A673 (cell line): ENCODE measurements around the gene CCDC170. TPM values are rescaled to one million over a fixed set of nuclear protein-coding genes. Genes with fewer than 3 reads are reported as not detected.

Source experiments
- BruUV-seq: library from RNA; stranded (reverse); fragments of 400-500 nt; replicated peaks from 2 replicates; lab custom pipeline; 2021; lab: Mats Ljungman, UMichigan
- CTCF ChIA-PET: fragments of 300-600 bp; sonication (Branson Sonifier 250); formaldehyde crosslinking; loops from one replicate; lab custom pipeline; 2022; ENCODE audit warnings: antibody characterized with exemption; lab: Charles Lee
- POLR2A ChIA-PET: fragments of 300-600 bp; sonication (Branson Sonifier 250); formaldehyde crosslinking; loops from one replicate; lab custom pipeline; 2022; ENCODE audit warnings: antibody characterized with exemption; ENCODE audit not compliant: low non-redundant PET; lab: Charles Lee
- DNase-seq: peaks from one replicate; pipeline ENCODE4 v3.0.0-alpha.2; 2015; ENCODE audit warnings: low spot score
- H3K27ac ChIP-seq: fragments of 200-600 bp; sonication (generic); 2 replicates; pipeline ENCODE4 v1.5.1; 2016; ENCODE audit warnings: mixed run types, low read depth, mild to moderate bottlenecking, mixed read lengths, antibody characterized with exemption, low read length; ENCODE audit not compliant: poor library complexity, severe bottlenecking
- H3K27me3 ChIP-seq: fragments of 200-600 bp; sonication (generic); replicated peaks from 2 replicates; pipeline ENCODE4 v1.6.1; 2017; ENCODE audit warnings: mixed run types, low read depth, mild to moderate bottlenecking, mixed read lengths, antibody characterized with exemption, low read length; ENCODE audit not compliant: insufficient read depth, poor library complexity
- H3K36me3 ChIP-seq: fragments of 200-600 bp; sonication (generic); 2 replicates; pipeline ENCODE4 v1.6.1; 2016; ENCODE audit warnings: mixed run types, mild to moderate bottlenecking, mixed read lengths, antibody characterized with exemption, low read length; ENCODE audit not compliant: insufficient read depth, poor library complexity, severe bottlenecking
- H3K4me1 ChIP-seq: fragments of 200-600 bp; sonication (generic); 2 replicates; pipeline ENCODE4 v1.6.1; 2017; ENCODE audit warnings: mixed run types, mild to moderate bottlenecking, mixed read lengths, antibody characterized with exemption, low read length; ENCODE audit not compliant: insufficient read depth, poor library complexity, severe bottlenecking
- H3K4me3 ChIP-seq: fragments of 200-600 bp; sonication (generic); 2 replicates; pipeline ENCODE4 v1.5.1; 2016; ENCODE audit warnings: low read depth, mixed run types, mild to moderate bottlenecking, mixed read lengths, low read length; ENCODE audit not compliant: poor library complexity, severe bottlenecking
- H3K9me3 ChIP-seq: fragments of 200-600 bp; sonication (generic); 2 replicates; pipeline ENCODE4 v1.6.1; 2016; ENCODE audit warnings: mixed run types, low read depth, mild to moderate bottlenecking, mixed read lengths, antibody characterized with exemption, low read length; ENCODE audit not compliant: poor library complexity, severe bottlenecking
- EZH2 ChIP-seq: fragments of 200-600 bp; sonication (generic); IDR thresholded peaks from 2 replicates; pipeline ENCODE4 v1.6.1; 2017; ENCODE audit warnings: borderline replicate concordance, low read depth, mild to moderate bottlenecking, mixed read lengths, antibody characterized with exemption, low read length; ENCODE audit not compliant: poor library complexity, severe bottlenecking
- intact Hi-C: fragments of 100-400 bp; cut with micrococcal nuclease; formaldehyde crosslinking; loops from one replicate; pipeline ENCODE4 v1.10.0; 2022; ENCODE audit not compliant: unreplicated experiment
- total RNA-seq: library from RNA; stranded (reverse); gene quantifications from 2 replicates; pipeline ENCODE4 v1.2.3, GENCODE V29; 2021
- TF ChIP-seq, protein P1 (sequence below): fragments of 300-800, 200-600 bp; sonication (generic); conservative IDR thresholded peaks from 2 replicates; pipeline ENCODE4 v1.5.1; 2017; ENCODE audit warnings: low read depth, mild to moderate bottlenecking, antibody characterized with exemption, low read length, moderate library complexity, mixed read lengths

Gene CCDC170
- total RNA-seq, 1 experiment from 2014 or later, result 0.17 TPM

DNA sequence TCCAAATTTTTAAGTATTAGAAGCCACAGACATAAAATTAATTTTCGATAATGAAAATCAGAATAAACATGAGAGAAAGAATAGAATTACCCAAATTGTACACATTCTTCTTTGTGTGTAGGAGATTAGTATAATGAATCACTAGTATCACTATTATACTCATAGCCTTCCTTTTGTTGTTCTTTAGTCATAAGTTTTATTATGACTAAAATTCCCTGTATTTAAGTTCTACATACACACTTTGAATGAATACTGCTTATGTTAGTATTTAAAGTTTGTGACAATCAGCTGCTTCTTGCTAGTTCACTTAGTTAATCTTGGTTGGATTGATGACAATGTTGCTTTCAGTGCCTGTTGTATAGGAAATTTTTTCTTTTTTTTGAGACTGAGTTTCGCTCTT lies 72.7 kb downstream of the CCDC170 start:
- H3K36me3 ChIP-seq, result no peaks in the 10 kb centered on the region
- peaks cover 13% of the 10 kb centered on the region for H3K9me3 ChIP-seq
- H3K27me3 ChIP-seq, result no peaks in the 10 kb centered on the region
- intact Hi-C loops, result no loop called here
- no peak overlapping the region for H3K27ac ChIP-seq
- no peaks in the 10 kb centered on the region for H3K4me1 ChIP-seq
- POLR2A ChIA-PET, result no interaction called here
- BruUV-seq, result no TSS peak
- DNase-seq, result no peak
- H3K4me3 ChIP-seq, result no peak overlapping the region
- CTCF ChIA-PET, result no interaction called here
- TF ChIP-seq EZH2, result no peak
- TF ChIP-seq, protein P1, sequence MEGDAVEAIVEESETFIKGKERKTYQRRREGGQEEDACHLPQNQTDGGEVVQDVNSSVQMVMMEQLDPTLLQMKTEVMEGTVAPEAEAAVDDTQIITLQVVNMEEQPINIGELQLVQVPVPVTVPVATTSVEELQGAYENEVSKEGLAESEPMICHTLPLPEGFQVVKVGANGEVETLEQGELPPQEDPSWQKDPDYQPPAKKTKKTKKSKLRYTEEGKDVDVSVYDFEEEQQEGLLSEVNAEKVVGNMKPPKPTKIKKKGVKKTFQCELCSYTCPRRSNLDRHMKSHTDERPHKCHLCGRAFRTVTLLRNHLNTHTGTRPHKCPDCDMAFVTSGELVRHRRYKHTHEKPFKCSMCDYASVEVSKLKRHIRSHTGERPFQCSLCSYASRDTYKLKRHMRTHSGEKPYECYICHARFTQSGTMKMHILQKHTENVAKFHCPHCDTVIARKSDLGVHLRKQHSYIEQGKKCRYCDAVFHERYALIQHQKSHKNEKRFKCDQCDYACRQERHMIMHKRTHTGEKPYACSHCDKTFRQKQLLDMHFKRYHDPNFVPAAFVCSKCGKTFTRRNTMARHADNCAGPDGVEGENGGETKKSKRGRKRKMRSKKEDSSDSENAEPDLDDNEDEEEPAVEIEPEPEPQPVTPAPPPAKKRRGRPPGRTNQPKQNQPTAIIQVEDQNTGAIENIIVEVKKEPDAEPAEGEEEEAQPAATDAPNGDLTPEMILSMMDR, result no peak

DNA sequence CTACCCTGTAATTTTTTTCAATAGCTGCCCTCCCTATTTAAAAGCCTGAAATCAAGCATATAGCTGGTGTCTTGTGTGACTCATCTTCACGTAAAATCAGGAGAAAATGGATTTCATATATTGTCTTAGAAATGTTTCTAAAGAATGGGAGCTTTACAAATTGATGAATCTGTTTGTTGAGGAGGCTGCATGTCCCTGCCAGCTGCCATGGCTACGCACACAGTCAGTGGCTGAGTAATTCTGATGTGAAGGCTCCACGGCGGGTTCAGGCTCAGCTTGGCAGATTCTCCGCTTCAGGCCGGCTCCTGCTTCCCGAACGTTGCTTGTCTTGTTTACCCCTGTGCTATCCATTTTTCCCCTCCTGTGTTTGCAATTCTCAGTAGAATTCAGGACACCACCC lies 82.8 kb downstream of the CCDC170 start:
- Histone ChIP-seq H3K27ac (no peak overlapping the region), H3K4me3 (no peak overlapping the region), H3K4me1 (no peaks in the 10 kb centered on the region), H3K36me3 (no peaks in the 10 kb centered on the region), H3K9me3 (no peaks in the 10 kb centered on the region), H3K27me3 (no peaks in the 10 kb centered on the region)
- BruUV-seq, result no TSS peak
- TF ChIP-seq, protein P1, result no peak
- no peak for TF ChIP-seq EZH2
- DNase-seq, result peak; percentile 7
- ChIA-PET POLR2A (no interaction called here), CTCF (interaction anchor here (0.7 kb wide), 1 partner anchor 695 kb away, joined by 4 read pairs; no protein-coding TSS in a partner anchor)
- intact Hi-C loops, result no loop called here

DNA sequence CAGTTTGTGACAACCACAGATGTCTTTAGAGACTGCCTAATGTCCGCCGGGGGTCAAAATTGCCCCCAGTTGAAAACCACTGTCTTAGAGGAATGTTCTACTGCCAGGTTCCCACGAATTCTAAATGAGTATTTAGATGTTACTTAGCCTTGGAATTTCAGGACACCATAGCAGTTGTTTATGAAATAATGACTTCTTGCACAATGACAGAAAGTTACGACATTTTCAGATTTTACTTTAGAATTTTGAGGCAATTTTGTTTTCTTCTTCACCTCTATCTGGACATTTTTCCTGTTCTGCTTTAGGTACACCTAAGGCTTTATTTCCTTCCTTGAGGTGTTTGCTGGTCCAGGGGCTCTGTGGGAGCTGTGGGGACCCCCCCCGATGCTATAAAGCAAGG lies 83.4 kb downstream of the CCDC170 start:
- ChIA-PET CTCF (no interaction called here), POLR2A (no interaction called here)
- BruUV-seq, result no TSS peak
- H3K4me3 ChIP-seq, result no peak overlapping the region
- no peaks in the 10 kb centered on the region for H3K27me3 ChIP-seq
- TF ChIP-seq, protein P1, result no peak
- no peak for TF ChIP-seq EZH2
- H3K4me1 ChIP-seq, result no peaks in the 10 kb centered on the region
- no peak for DNase-seq
- H3K27ac ChIP-seq, result no peak overlapping the region
- intact Hi-C loops, result no loop called here
- H3K36me3 ChIP-seq, result no peaks in the 10 kb centered on the region
- H3K9me3 ChIP-seq, result no peaks in the 10 kb centered on the region
